WTC11 (cell line): ENCODE data around the gene TMEM11. TPM values are rescaled to one million over a fixed set of nuclear protein-coding genes. Genes with fewer than 3 reads are reported as not detected.

Source experiments
- ATAC-seq: fragments of 200-7000 bp; cut with Tn5 transposase; 2 replicates; pipeline ENCODE4 v1.10.0; 2021; ENCODE audit warnings: mild to moderate bottlenecking, moderate library complexity
- CTCF ChIA-PET: fragments of 300-600 bp; sonication (Branson Sonifier 250); formaldehyde crosslinking; loops from one replicate; lab custom pipeline; 2021; ENCODE audit warnings: antibody characterized with exemption; lab: Charles Lee
- POLR2A ChIA-PET: fragments of 350-600 bp; sonication (Branson Sonifier 250); formaldehyde crosslinking; loops from one replicate; lab custom pipeline; 2021; ENCODE audit warnings: antibody characterized with exemption; lab: Charles Lee
- DNase-seq: peaks from one replicate; pipeline ENCODE4 v3.0.0; 2021; ENCODE audit warnings: low spot score
- H3K27ac Mint-ChIP-seq: 2 replicates; pipeline ENCODE4 v1.8.0; 2021; ENCODE audit warnings: mixed read lengths
- H3K27me3 Mint-ChIP-seq: 2 replicates; pipeline ENCODE4 v1.8.0; 2021; ENCODE audit warnings: low read depth, mild to moderate bottlenecking, moderate library complexity, mixed read lengths
- H3K36me3 Mint-ChIP-seq: 2 replicates; pipeline ENCODE4 v1.8.0; 2021; ENCODE audit warnings: mixed read lengths
- H3K4me1 Mint-ChIP-seq: 2 replicates; pipeline ENCODE4 v1.8.0; 2022; ENCODE audit warnings: mixed read lengths
- H3K4me3 Mint-ChIP-seq: 2 replicates; pipeline ENCODE4 v1.8.0; 2021; ENCODE audit warnings: mild to moderate bottlenecking, moderate library complexity, mixed read lengths
- H3K9me3 Mint-ChIP-seq: 2 replicates; pipeline ENCODE4 v1.8.0; 2021; ENCODE audit warnings: mixed read lengths
- ATF1 ChIP-seq: sonication (generic); formaldehyde crosslinking; IDR thresholded peaks from 2 replicates; pipeline ENCODE4 v1.8.1; 2023; ENCODE audit warnings: mild to moderate bottlenecking, moderate library complexity, missing genetic modification reagents
- CREM ChIP-seq: sonication (generic); formaldehyde crosslinking; IDR thresholded peaks from 2 replicates; pipeline ENCODE4 v1.8.1; 2022; ENCODE audit warnings: mild to moderate bottlenecking, missing genetic modification reagents, moderate library complexity
- ELF4 ChIP-seq: sonication (generic); formaldehyde crosslinking; IDR thresholded peaks from 2 replicates; pipeline ENCODE4 v1.8.1; 2022; ENCODE audit warnings: low read depth, mild to moderate bottlenecking, moderate library complexity, missing genetic modification reagents
- ETV6 ChIP-seq: sonication (generic); formaldehyde crosslinking; IDR thresholded peaks from 2 replicates; pipeline ENCODE4 v1.8.1; 2022; ENCODE audit warnings: mild to moderate bottlenecking, missing genetic modification reagents
- FOXK1 ChIP-seq: sonication (generic); formaldehyde crosslinking; IDR thresholded peaks from 2 replicates; pipeline ENCODE4 v1.8.0; 2022; ENCODE audit warnings: mild to moderate bottlenecking, moderate library complexity, missing genetic modification reagents
- FOXP1 ChIP-seq: sonication (generic); formaldehyde crosslinking; IDR thresholded peaks from 2 replicates; pipeline ENCODE4 v1.8.0; 2022; ENCODE audit warnings: missing genetic modification reagents, mild to moderate bottlenecking, moderate library complexity, borderline replicate concordance
- GTF2I ChIP-seq: fragments of 250-450 bp; sonication (Bioruptor Pico); conservative IDR thresholded peaks from 2 replicates; pipeline ENCODE4 v1.4.0; 2021; ENCODE audit warnings: mild to moderate bottlenecking
- NFE2L1 ChIP-seq: sonication (generic); formaldehyde crosslinking; IDR thresholded peaks from 2 replicates; pipeline ENCODE4 v1.8.1; 2023; ENCODE audit warnings: missing genetic modification reagents
- OVOL2 ChIP-seq: fragments of 250-450 bp; sonication (Bioruptor Pico); IDR thresholded peaks from 2 replicates; pipeline ENCODE4 v1.9.0; 2021; ENCODE audit warnings: mild to moderate bottlenecking, borderline replicate concordance
- RORB ChIP-seq: fragments of 250-450 bp; sonication (Bioruptor Pico); IDR thresholded peaks from 2 replicates; pipeline ENCODE4 v1.9.0; 2021; ENCODE audit warnings: mild to moderate bottlenecking
- SMAD3 ChIP-seq: sonication (generic); formaldehyde crosslinking; IDR thresholded peaks from 2 replicates; pipeline ENCODE4 v1.8.0; 2022; ENCODE audit warnings: missing genetic modification reagents, mild to moderate bottlenecking, borderline replicate concordance
- SMAD4 ChIP-seq: sonication (generic); formaldehyde crosslinking; IDR thresholded peaks from 2 replicates; pipeline ENCODE4 v1.8.0; 2022; ENCODE audit warnings: mild to moderate bottlenecking, missing genetic modification reagents
- ZNF138 ChIP-seq: sonication (generic); formaldehyde crosslinking; conservative IDR thresholded peaks from 2 replicates; pipeline ENCODE4 v1.8.1; 2022; ENCODE audit warnings: mild to moderate bottlenecking, moderate library complexity, missing genetic modification reagents
- ZNF423 ChIP-seq: fragments of 250-450 bp; sonication (Bioruptor Pico); IDR thresholded peaks from 2 replicates; pipeline ENCODE4 v2.1.2; 2022; ENCODE audit warnings: mild to moderate bottlenecking, moderate library complexity
- total RNA-seq: library from RNA; stranded (reverse); gene quantifications from 3 replicates; pipeline ENCODE4 v1.2.3, GENCODE V29; 2021
- TF ChIP-seq, protein P1 (sequence below): fragments of 250-450 bp; sonication (Bioruptor Pico); IDR thresholded peaks from 2 replicates; pipeline ENCODE4 v1.8.0; 2021; ENCODE audit warnings: mild to moderate bottlenecking
- TF ChIP-seq, protein P2 (sequence below): sonication (generic); formaldehyde crosslinking; IDR thresholded peaks from 2 replicates; pipeline ENCODE4 v1.8.1; 2023; ENCODE audit warnings: mild to moderate bottlenecking, missing genetic modification reagents, moderate library complexity
- TF ChIP-seq, protein P3 (sequence below): sonication (generic); formaldehyde crosslinking; IDR thresholded peaks from 2 replicates; pipeline ENCODE4 v1.8.0; 2022; ENCODE audit warnings: mild to moderate bottlenecking, missing genetic modification reagents
- TF ChIP-seq, protein P4 (sequence below): fragments of 200-600 bp; IDR thresholded peaks from 2 replicates; pipeline ENCODE4 v1.8.0; 2022; ENCODE audit warnings: antibody characterized with exemption
- TF ChIP-seq, protein P5 (sequence below): sonication (generic); formaldehyde crosslinking; IDR thresholded peaks from 2 replicates; pipeline ENCODE4 v1.8.0; 2023; ENCODE audit warnings: missing genetic modification reagents, mild to moderate bottlenecking, borderline replicate concordance
- TF ChIP-seq, protein P6 (sequence below): sonication (generic); formaldehyde crosslinking; IDR thresholded peaks from 2 replicates; pipeline ENCODE4 v1.8.1; 2022; ENCODE audit warnings: low read depth, missing genetic modification reagents, borderline replicate concordance

Gene TMEM11
- total RNA-seq, 1 experiment from 2014 or later: 37.0 TPM

DNA sequence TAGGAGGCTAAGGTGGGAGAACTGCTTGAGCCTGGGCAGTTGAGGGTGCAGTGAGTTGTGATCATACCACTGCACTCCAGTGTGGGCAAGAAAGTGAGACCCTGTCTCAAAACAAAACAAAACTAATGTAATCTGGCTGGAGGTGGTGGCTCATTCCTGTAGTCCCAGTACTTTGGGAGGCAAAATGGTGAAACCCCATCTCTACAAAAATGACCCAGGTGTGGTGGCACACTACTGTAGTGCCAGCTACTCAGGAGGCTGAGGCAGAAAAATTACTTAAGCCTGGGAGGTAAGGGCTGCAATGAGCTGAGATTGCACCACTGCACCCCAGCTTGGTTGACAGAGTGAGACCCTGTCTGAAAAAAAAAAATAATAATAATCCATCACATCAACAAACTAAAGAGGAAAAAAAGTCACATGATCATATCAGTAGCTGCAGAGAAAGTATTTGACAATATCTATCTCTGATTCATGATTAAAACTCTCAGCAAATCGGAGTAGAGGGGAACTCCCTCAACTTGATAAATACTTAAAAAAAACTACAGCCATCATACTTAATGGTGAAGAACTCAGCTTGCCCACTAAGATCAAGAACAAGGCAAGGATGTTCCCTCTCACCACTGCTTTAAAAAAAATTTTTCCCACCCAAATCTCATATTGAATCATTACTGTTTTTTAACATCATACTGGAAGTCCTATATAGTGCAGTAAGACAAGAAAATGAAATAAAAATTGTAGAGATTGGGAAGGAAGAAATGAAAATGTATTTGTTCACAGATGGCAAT lies 56.2 kb downstream of the TMEM11 start (continued):
- TF ChIP-seq, protein P1, sequence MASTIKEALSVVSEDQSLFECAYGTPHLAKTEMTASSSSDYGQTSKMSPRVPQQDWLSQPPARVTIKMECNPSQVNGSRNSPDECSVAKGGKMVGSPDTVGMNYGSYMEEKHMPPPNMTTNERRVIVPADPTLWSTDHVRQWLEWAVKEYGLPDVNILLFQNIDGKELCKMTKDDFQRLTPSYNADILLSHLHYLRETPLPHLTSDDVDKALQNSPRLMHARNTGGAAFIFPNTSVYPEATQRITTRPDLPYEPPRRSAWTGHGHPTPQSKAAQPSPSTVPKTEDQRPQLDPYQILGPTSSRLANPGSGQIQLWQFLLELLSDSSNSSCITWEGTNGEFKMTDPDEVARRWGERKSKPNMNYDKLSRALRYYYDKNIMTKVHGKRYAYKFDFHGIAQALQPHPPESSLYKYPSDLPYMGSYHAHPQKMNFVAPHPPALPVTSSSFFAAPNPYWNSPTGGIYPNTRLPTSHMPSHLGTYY (CRISPR knock-in tag): no peak
- TF ChIP-seq, protein P2, sequence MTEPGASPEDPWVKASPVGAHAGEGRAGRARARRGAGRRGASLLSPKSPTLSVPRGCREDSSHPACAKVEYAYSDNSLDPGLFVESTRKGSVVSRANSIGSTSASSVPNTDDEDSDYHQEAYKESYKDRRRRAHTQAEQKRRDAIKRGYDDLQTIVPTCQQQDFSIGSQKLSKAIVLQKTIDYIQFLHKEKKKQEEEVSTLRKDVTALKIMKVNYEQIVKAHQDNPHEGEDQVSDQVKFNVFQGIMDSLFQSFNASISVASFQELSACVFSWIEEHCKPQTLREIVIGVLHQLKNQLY (CRISPR knock-in tag): no peak
- TF ChIP-seq, protein P3, sequence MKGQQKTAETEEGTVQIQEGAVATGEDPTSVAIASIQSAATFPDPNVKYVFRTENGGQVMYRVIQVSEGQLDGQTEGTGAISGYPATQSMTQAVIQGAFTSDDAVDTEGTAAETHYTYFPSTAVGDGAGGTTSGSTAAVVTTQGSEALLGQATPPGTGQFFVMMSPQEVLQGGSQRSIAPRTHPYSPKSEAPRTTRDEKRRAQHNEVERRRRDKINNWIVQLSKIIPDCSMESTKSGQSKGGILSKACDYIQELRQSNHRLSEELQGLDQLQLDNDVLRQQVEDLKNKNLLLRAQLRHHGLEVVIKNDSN (CRISPR knock-in tag): no peak
- TF ChIP-seq RORB (CRISPR knock-in tag): no peak
- TF ChIP-seq ETV6: no peak
- no peak for TF ChIP-seq CREM (CRISPR knock-in tag)
- no peak for TF ChIP-seq ELF4 (CRISPR knock-in tag)
- no peak for TF ChIP-seq GTF2I
- TF ChIP-seq ZNF138 (CRISPR knock-in tag): no peak
- no peak for TF ChIP-seq OVOL2 (CRISPR knock-in tag)
- no peak for TF ChIP-seq FOXK1 (CRISPR knock-in tag)
- no peak for TF ChIP-seq SMAD3 (CRISPR knock-in tag)
- no peak for TF ChIP-seq ZNF423 (CRISPR knock-in tag)

DNA sequence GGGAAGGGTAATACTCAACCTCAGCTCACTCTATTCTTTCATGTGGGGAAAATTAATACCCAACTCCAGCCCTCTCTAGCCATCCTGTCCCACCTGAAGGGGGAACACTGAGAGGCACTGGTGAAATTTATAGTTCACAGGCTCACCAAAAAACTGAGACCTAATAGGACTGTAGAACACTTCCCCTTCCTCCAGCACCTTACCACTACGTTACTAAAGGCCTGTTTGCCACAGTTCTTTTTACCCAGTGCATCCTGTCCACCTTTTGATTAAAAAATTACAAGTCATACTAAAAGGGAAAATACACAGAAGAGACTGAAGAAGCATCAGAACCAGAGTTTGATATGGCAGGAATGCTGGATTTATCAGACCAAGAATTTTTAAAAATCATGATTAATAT lies 61.2 kb downstream of the TMEM11 start:
- ATAC-seq: no peak
- H3K9me3 Mint-ChIP-seq: peaks cover 68% of the 10 kb centered on the region
- no peak for DNase-seq
- TF ChIP-seq ETV6: no peak
- TF ChIP-seq NFE2L1 (CRISPR knock-in tag): no peak
- no peak for TF ChIP-seq ATF1 (CRISPR knock-in tag)
- TF ChIP-seq, protein P4, sequence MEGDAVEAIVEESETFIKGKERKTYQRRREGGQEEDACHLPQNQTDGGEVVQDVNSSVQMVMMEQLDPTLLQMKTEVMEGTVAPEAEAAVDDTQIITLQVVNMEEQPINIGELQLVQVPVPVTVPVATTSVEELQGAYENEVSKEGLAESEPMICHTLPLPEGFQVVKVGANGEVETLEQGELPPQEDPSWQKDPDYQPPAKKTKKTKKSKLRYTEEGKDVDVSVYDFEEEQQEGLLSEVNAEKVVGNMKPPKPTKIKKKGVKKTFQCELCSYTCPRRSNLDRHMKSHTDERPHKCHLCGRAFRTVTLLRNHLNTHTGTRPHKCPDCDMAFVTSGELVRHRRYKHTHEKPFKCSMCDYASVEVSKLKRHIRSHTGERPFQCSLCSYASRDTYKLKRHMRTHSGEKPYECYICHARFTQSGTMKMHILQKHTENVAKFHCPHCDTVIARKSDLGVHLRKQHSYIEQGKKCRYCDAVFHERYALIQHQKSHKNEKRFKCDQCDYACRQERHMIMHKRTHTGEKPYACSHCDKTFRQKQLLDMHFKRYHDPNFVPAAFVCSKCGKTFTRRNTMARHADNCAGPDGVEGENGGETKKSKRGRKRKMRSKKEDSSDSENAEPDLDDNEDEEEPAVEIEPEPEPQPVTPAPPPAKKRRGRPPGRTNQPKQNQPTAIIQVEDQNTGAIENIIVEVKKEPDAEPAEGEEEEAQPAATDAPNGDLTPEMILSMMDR: no peak
- no peak for TF ChIP-seq ELF4 (CRISPR knock-in tag)
- TF ChIP-seq CREM (CRISPR knock-in tag): no peak
- TF ChIP-seq, protein P5, sequence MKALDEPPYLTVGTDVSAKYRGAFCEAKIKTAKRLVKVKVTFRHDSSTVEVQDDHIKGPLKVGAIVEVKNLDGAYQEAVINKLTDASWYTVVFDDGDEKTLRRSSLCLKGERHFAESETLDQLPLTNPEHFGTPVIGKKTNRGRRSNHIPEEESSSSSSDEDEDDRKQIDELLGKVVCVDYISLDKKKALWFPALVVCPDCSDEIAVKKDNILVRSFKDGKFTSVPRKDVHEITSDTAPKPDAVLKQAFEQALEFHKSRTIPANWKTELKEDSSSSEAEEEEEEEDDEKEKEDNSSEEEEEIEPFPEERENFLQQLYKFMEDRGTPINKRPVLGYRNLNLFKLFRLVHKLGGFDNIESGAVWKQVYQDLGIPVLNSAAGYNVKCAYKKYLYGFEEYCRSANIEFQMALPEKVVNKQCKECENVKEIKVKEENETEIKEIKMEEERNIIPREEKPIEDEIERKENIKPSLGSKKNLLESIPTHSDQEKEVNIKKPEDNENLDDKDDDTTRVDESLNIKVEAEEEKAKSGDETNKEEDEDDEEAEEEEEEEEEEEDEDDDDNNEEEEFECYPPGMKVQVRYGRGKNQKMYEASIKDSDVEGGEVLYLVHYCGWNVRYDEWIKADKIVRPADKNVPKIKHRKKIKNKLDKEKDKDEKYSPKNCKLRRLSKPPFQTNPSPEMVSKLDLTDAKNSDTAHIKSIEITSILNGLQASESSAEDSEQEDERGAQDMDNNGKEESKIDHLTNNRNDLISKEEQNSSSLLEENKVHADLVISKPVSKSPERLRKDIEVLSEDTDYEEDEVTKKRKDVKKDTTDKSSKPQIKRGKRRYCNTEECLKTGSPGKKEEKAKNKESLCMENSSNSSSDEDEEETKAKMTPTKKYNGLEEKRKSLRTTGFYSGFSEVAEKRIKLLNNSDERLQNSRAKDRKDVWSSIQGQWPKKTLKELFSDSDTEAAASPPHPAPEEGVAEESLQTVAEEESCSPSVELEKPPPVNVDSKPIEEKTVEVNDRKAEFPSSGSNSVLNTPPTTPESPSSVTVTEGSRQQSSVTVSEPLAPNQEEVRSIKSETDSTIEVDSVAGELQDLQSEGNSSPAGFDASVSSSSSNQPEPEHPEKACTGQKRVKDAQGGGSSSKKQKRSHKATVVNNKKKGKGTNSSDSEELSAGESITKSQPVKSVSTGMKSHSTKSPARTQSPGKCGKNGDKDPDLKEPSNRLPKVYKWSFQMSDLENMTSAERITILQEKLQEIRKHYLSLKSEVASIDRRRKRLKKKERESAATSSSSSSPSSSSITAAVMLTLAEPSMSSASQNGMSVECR (CRISPR knock-in tag): no peak
- TF ChIP-seq, protein P6, sequence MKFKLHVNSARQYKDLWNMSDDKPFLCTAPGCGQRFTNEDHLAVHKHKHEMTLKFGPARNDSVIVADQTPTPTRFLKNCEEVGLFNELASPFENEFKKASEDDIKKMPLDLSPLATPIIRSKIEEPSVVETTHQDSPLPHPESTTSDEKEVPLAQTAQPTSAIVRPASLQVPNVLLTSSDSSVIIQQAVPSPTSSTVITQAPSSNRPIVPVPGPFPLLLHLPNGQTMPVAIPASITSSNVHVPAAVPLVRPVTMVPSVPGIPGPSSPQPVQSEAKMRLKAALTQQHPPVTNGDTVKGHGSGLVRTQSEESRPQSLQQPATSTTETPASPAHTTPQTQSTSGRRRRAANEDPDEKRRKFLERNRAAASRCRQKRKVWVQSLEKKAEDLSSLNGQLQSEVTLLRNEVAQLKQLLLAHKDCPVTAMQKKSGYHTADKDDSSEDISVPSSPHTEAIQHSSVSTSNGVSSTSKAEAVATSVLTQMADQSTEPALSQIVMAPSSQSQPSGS (CRISPR knock-in tag): no peak
- TF ChIP-seq SMAD4 (CRISPR knock-in tag): no peak
- TF ChIP-seq FOXP1 (CRISPR knock-in tag): no peak
- TF ChIP-seq OVOL2 (CRISPR knock-in tag): no peak
- H3K4me3 Mint-ChIP-seq: no peak overlapping the region
- H3K27ac Mint-ChIP-seq: no peak overlapping the region
- H3K27me3 Mint-ChIP-seq: peaks cover 9% of the 10 kb centered on the region; the same call in 1 of the 2 replicates
- H3K36me3 Mint-ChIP-seq: peaks cover 46% of the 10 kb centered on the region
- ChIA-PET POLR2A (no interaction called here), CTCF (no interaction called here)
- H3K4me1 Mint-ChIP-seq: no peaks in the 10 kb centered on the region
